ENCODE measurements around the gene UNC5CL. TPM values are rescaled to one million over a fixed set of nuclear protein-coding genes. Genes with fewer than 3 reads are reported as not detected.

UNC5CL gene
- total and polyA plus RNA-seq, 9 of the 15 experiments (the other 6 are each of a cell fraction or from before 2014, with no cell fraction given) = 0.07 to 1.8 (median 0.62) TPM; not detected in 1

- TF ChIP-seq, protein P1, sequence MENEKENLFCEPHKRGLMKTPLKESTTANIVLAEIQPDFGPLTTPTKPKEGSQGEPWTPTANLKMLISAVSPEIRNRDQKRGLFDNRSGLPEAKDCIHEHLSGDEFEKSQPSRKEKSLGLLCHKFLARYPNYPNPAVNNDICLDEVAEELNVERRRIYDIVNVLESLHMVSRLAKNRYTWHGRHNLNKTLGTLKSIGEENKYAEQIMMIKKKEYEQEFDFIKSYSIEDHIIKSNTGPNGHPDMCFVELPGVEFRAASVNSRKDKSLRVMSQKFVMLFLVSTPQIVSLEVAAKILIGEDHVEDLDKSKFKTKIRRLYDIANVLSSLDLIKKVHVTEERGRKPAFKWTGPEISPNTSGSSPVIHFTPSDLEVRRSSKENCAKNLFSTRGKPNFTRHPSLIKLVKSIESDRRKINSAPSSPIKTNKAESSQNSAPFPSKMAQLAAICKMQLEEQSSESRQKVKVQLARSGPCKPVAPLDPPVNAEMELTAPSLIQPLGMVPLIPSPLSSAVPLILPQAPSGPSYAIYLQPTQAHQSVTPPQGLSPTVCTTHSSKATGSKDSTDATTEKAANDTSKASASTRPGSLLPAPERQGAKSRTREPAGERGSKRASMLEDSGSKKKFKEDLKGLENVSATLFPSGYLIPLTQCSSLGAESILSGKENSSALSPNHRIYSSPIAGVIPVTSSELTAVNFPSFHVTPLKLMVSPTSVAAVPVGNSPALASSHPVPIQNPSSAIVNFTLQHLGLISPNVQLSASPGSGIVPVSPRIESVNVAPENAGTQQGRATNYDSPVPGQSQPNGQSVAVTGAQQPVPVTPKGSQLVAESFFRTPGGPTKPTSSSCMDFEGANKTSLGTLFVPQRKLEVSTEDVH (IDR thresholded peaks at IDR 0.05; ENCODE audit: low read depth, partially characterized antibody) = no peak
- TF ChIP-seq NFATC3 (IDR thresholded peaks at IDR 0.05) = no peak
- no peak for TF ChIP-seq CEBPB (tag; IDR thresholded peaks at IDR 0.05)
- no peak for TF ChIP-seq MEIS2 (IDR thresholded peaks at IDR 0.05; ENCODE audit: partially characterized antibody)
- no peak for TF ChIP-seq HDAC6 (IDR thresholded peaks at IDR 0.05; ENCODE audit: low read depth, low read length)
- peak in 1 of 2 experiments; percentile 19; a peak in 1 of 4 replicates for TF ChIP-seq TRIM24 (IDR thresholded peaks at IDR 0.05)
- no peak for TF ChIP-seq TOE1 (IDR thresholded peaks at IDR 0.05; ENCODE audit: borderline replicate concordance)
- TF ChIP-seq TOE1 (CRISPR knock-in tag; IDR thresholded peaks at IDR 0.05; ENCODE audit: borderline replicate concordance, low read depth) = no peak
- 0 out of 2 replicates have a peak, but pooled peaks have one; percentile 20 for TF ChIP-seq NCOA1 (IDR thresholded peaks at IDR 0.05; ENCODE audit: low read depth)
- TF ChIP-seq, protein P2, sequence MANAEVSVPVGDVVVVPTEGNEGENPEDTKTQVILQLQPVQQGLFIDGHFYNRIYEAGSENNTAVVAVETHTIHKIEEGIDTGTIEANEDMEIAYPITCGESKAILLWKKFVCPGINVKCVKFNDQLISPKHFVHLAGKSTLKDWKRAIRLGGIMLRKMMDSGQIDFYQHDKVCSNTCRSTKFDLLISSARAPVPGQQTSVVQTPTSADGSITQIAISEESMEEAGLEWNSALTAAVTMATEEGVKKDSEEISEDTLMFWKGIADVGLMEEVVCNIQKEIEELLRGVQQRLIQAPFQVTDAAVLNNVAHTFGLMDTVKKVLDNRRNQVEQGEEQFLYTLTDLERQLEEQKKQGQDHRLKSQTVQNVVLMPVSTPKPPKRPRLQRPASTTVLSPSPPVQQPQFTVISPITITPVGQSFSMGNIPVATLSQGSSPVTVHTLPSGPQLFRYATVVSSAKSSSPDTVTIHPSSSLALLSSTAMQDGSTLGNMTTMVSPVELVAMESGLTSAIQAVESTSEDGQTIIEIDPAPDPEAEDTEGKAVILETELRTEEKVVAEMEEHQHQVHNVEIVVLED (CRISPR knock-in tag; IDR thresholded peaks at IDR 0.05) = no peak
- TF ChIP-seq, protein P3, sequence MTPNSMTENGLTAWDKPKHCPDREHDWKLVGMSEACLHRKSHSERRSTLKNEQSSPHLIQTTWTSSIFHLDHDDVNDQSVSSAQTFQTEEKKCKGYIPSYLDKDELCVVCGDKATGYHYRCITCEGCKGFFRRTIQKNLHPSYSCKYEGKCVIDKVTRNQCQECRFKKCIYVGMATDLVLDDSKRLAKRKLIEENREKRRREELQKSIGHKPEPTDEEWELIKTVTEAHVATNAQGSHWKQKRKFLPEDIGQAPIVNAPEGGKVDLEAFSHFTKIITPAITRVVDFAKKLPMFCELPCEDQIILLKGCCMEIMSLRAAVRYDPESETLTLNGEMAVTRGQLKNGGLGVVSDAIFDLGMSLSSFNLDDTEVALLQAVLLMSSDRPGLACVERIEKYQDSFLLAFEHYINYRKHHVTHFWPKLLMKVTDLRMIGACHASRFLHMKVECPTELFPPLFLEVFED (CRISPR knock-in tag; conservative IDR thresholded peaks at IDR 0.05) = no peak
- TF ChIP-seq FOSL1 (tag; conservative IDR thresholded peaks at IDR 0.05) = no peak; the same call in none of the 2 replicates
- no peak for TF ChIP-seq PHB2 (IDR thresholded peaks at IDR 0.05; ENCODE audit: low read depth)
- TF ChIP-seq ARID2 (IDR thresholded peaks at IDR 0.05) = no peak
- TF ChIP-seq TBL1XR1 (IDR thresholded peaks at IDR 0.05; ENCODE audit: low read length in 2 of 2) = peak in 1 of 2 experiments; percentile 4; a peak in 1 of 4 replicates
- TF ChIP-seq BHLHE40 (IDR thresholded peaks at IDR 0.05; ENCODE audit: low read length) = 0 out of 2 replicates have a peak, but pooled peaks have one; percentile 32
- TF ChIP-seq MEF2D (tag; conservative IDR thresholded peaks at IDR 0.05; ENCODE audit: low read depth) = no peak
- no peak for TF ChIP-seq SIX5 (IDR thresholded peaks at IDR 0.05; ENCODE audit: borderline replicate concordance in 1 of 2, insufficient read depth in 1 of 2, low read depth in 1 of 2, low read length in 2 of 2)
- no peak for TF ChIP-seq FOXJ2 (tag; IDR thresholded peaks at IDR 0.05)
- TF ChIP-seq BACH1 (tag; IDR thresholded peaks at IDR 0.05) = no peak
- TF ChIP-seq MYBL2 (IDR thresholded peaks at IDR 0.05; ENCODE audit: low read depth) = no peak
- TF ChIP-seq MYBL2 (CRISPR knock-in tag; IDR thresholded peaks at IDR 0.05; ENCODE audit: borderline replicate concordance) = no peak
- TF ChIP-seq POLR2AphosphoS2 (IDR thresholded peaks at IDR 0.05; ENCODE audit: low read length) = peak; percentile 73; the same call in 1 of the 2 replicates
- no peak for TF ChIP-seq PHTF2 (CRISPR knock-in tag; IDR thresholded peaks at IDR 0.05)
Measured at GRCh38 chr6:41073203-41073967, 34.4 kb upstream of the UNC5CL start (continued).

Data from K562 (cell line).